Measurements from ENCODE around the gene MUTYH. TPM values are rescaled to one million over a fixed set of nuclear protein-coding genes. Genes with fewer than 3 reads are reported as not detected.

Gene MUTYH
- total and polyA plus RNA-seq, 8 donors, result 9.5 to 44.2 (median 12.8) TPM

DNA sequence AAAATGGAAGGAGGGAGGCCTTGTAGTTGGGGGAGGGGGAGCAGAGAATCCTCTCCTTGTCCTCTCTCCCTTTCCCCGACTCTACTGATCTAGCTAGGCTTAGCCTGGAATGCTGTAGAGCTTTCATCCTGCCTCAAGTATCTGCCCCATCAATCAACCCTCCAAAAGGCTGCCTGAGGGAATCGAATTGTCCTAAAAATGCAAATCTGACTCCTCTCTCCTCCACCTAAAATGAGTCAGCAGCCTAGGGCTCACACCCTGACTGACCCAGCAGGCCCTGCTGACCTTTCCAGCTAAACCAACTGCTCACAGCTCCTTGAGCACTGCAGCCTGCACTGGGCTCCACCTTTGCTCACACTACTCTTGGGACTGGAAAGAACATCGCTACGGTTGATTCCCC, 10.8 kb downstream of the MUTYH start:
- no peak for ATAC-seq

DNA sequence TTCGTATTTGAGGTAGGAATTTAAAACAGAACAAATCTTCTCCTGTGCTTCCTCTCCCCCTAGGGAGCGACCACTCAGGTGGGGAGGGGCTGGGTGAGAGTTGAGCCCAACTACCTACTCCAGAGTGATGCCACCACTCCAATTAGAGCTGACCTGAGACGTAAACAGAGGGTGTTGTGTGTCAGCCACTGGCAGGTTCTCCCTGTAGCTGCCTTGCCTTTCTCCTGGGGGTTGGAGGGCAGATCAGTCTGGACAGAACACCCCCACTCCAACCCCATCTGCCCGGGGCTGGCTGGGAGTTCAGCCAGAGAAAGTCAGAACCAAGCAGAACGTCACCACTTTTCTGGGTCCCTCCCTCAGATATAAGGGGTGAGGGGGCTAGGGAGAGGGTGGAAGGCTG, 11.6 kb downstream of the MUTYH start:
- H3K27ac ChIP-seq, result no peak overlapping the region
- no peak overlapping the region for H3K4me3 ChIP-seq
- DNase-seq, result no peak
- intact Hi-C loops (cut with DNase I), result no loop called here
- H3K4me1 ChIP-seq, result peaks cover 0 to 8% (median 5%) of the 10 kb centered on the region in 3 donors
- no peak for FAIRE-seq
- no peaks in the 10 kb centered on the region for H3K9me3 ChIP-seq
- 73 to 83% methylated on average over 5 of the region's 5 CpGs for WGBS, 2 donors
- no peak for ATAC-seq
- TF ChIP-seq, protein P1, sequence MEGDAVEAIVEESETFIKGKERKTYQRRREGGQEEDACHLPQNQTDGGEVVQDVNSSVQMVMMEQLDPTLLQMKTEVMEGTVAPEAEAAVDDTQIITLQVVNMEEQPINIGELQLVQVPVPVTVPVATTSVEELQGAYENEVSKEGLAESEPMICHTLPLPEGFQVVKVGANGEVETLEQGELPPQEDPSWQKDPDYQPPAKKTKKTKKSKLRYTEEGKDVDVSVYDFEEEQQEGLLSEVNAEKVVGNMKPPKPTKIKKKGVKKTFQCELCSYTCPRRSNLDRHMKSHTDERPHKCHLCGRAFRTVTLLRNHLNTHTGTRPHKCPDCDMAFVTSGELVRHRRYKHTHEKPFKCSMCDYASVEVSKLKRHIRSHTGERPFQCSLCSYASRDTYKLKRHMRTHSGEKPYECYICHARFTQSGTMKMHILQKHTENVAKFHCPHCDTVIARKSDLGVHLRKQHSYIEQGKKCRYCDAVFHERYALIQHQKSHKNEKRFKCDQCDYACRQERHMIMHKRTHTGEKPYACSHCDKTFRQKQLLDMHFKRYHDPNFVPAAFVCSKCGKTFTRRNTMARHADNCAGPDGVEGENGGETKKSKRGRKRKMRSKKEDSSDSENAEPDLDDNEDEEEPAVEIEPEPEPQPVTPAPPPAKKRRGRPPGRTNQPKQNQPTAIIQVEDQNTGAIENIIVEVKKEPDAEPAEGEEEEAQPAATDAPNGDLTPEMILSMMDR (IDR thresholded peaks at IDR 0.05), result no peak
- peaks cover 0 to 15% (median 0%) of the 10 kb centered on the region in 3 donors for H3K36me3 ChIP-seq
- H3K27me3 ChIP-seq, result no peaks in the 10 kb centered on the region

More for the DNA sequence above, 10.8 kb downstream of the MUTYH start:
- H3K4me3 ChIP-seq, result no peak overlapping the region
- no peak for FAIRE-seq
- H3K27me3 ChIP-seq, result no peaks in the 10 kb centered on the region
- TF ChIP-seq, protein P1 (IDR thresholded peaks at IDR 0.05), result no peak
- no peaks in the 10 kb centered on the region for H3K9me3 ChIP-seq
- DNase-seq, result no peak
- intact Hi-C loops (cut with DNase I), result no loop called here
- peaks cover 0 to 8% (median 5%) of the 10 kb centered on the region in 3 donors for H3K4me1 ChIP-seq
- H3K36me3 ChIP-seq, result peaks cover 0 to 18% (median 0%) of the 10 kb centered on the region in 3 donors
- WGBS, 2 donors, result 76 to 87% methylated on average over 4 of the region's 4 CpGs
- no peak overlapping the region for H3K27ac ChIP-seq

DNA sequence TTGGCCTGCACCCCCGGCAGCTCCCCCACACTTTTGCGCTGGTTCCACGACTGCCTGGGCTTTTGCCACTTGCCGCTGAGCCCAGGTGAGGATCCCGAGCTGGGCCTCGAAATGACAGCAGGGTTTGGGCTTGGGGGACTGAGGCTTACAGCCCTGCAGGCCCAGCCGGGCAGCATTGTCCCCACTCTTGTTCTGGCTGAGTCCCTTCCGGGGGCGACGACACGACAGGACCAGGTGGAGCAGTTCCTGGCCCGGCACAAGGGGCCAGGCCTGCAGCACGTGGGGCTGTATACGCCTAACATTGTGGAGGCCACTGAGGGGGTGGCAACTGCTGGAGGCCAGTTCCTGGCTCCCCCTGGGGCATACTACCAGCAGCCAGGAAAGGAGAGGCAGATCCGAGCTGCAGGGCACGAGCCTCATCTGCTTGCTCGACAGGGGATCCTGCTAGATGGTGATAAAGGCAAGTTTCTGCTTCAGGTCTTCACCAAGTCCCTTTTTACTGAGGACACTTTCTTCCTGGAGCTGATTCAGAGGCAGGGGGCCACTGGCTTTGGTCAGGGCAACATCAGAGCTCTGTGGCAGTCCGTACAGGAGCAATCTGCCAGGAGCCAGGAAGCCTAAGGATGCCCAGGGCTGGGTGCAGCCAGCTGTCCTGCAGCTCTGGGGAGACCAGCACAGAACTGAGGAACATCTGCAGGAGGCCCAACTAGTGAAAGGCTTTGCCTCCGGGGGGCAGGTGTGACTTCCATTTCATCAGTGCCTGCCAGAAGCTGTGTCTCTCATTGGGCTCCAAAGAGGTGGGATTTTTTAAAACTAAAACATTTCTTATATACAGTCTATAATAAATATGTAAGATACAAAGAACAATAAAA, 12.4 kb downstream of the MUTYH start:
- no peak overlapping the region for H3K27ac ChIP-seq
- ATAC-seq (peak in 1 of 4 donors; percentile 3), FAIRE-seq (no peak), DNase-seq (no peak)
- peaks cover 0 to 8% (median 0%) of the 10 kb centered on the region in 3 donors for H3K36me3 ChIP-seq
- TF ChIP-seq, protein P1 (IDR thresholded peaks at IDR 0.05), result no peak
- peak overlapping the region in 1 of 4 donors; percentile 63 for H3K4me3 ChIP-seq
- peaks cover 0 to 8% (median 5%) of the 10 kb centered on the region in 3 donors for H3K4me1 ChIP-seq
- no peaks in the 10 kb centered on the region for H3K27me3 ChIP-seq
- 78 to 82% methylated on average over 19 of the region's 19 CpGs for whole genome bisulfite sequencing, 2 donors
- no peaks in the 10 kb centered on the region for H3K9me3 ChIP-seq
- intact Hi-C loops (cut with DNase I), result no loop called here

DNA sequence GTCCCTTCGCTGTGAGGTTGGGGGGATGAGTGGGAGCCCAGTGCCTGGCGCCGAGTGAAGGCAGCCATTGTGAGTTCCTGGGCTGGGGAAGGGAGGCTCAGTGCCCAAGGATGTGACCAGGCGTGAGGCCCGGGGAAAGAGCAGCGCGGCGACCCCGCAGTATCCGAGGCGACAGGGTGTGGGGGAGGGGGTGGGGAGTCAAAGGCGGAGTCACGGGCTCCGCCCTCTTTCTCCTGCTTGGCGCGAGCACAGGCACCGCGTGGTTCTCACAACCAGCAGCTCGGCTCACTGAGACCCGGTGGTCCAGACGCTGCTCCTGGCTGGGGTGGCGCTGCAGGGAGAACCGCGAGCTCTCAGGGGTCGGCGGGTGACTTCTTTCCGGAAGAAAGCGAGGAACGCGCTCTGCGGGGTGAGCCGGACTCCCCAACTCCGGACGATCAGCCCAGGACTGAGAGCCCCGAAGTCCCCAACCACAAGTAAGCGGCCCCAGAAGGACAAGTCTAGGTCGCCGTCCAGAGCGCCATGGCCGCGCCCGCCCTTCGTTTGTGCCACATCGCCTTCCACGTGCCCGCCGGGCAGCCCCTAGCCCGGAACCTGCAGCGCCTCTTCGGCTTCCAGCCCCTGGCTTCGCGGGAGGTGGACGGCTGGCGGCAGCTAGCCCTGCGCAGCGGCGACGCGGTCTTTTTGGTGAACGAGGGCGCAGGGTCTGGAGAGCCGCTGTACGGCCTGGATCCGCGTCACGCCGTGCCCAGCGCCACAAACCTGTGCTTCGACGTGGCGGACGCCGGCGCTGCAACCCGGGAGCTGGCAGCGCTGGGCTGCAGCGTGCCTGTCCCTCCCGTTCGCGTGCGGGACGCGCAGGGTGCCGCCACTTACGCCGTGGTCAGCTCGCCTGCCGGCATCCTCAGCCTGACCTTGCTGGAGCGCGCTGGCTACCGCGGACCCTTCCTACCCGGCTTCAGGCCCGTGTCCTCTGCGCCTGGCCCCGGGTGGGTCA, 13.3 kb downstream of the MUTYH start, which contains the start of gene HPDL:
Gene HPDL (plus strand): TSS at position 269 of the 997 bp plus-strand sequence. CDS start 254 bp downstream, at position 523.
- H3K4me1 ChIP-seq, result peaks cover 0 to 8% (median 5%) of the 10 kb centered on the region in 3 donors
- FAIRE-seq, result no peak
- TF ChIP-seq, protein P1 (IDR thresholded peaks at IDR 0.05), result no peak
- no peak within 1 kb of the TSS for H3K27ac ChIP-seq
- WGBS, 2 donors, result 8 to 9% methylated on average over 78 to 96 of the region's 96 CpGs
- peaks cover 0 to 8% (median 0%) of the 10 kb centered on the region in 3 donors for H3K36me3 ChIP-seq
- H3K27me3 ChIP-seq, result no peaks in the 10 kb centered on the region
- H3K9me3 ChIP-seq, result no peaks in the 10 kb centered on the region
- DNase-seq, result peak; percentile 48 to 82 (median 67)
- intact Hi-C loops (cut with DNase I), result no loop called here
- ATAC-seq, result peak; percentile 86 to 96 (median 92)
- peak within 1 kb of the TSS; percentile 31 to 63 (median 38) for H3K4me3 ChIP-seq
